Ascending aorta (tissue), 2 donors: ENCODE data around the gene COL4A2. TPM values are rescaled to one million over a fixed set of nuclear protein-coding genes. Genes with fewer than 3 reads are reported as not detected.

ENCODE experiments used
- DNase-seq, 2 donors: peaks; one replicate each; pipeline ENCODE4 v3.0.0-alpha.2; 2019; ENCODE audit warnings: low spot score in 2 of 2
- H3K27ac ChIP-seq, 2 donors: fragments of 200-600 bp; sonication (generic); one replicate each; pipeline ENCODE4 v1.5.1; 2016 to 2017; ENCODE audit warnings: mild to moderate bottlenecking in 1 of 2
- H3K27me3 ChIP-seq: fragments of 200-600 bp; sonication (generic); one replicate; pipeline ENCODE4 v1.5.1; 2017
- H3K36me3 ChIP-seq, 2 donors: fragments of 200-600 bp; sonication (generic); one replicate each; pipeline ENCODE4 v1.5.1; 2016
- H3K4me1 ChIP-seq, 2 donors: fragments of 200-600 bp; sonication (generic); one replicate each; pipeline ENCODE4 v1.5.1; 2016 to 2017; ENCODE audit warnings: mild to moderate bottlenecking in 1 of 2
- H3K4me3 ChIP-seq, 2 donors: fragments of 200-600 bp; sonication (generic); one replicate each; pipeline ENCODE4 v1.5.1; 2016 to 2017; ENCODE audit warnings: mild to moderate bottlenecking in 1 of 2
- H3K9me3 ChIP-seq, 2 donors: fragments of 200-600 bp; sonication (generic); one replicate each; pipeline ENCODE4 v1.5.1; 2016
- CTCF ChIP-seq, 3 experiments: fragments of 200-600 bp in 2 of 3; fragments of 450-650 bp in 1 of 3; sonication (generic) in 2 of 3; IDR thresholded peaks; one replicate each; pipeline ENCODE4 v1.5.1; 2016 to 2019; ENCODE audit warnings: antibody characterized with exemption in 3 of 3, mild to moderate bottlenecking in 1 of 3, moderate library complexity in 1 of 3
- intact Hi-C: fragments of 100-400 bp; cut with DNase I; formaldehyde crosslinking; loops from one replicate; pipeline ENCODE4 v1.15.1; 2023
- total RNA-seq: library from RNA; depleted of rRNA; stranded (reverse); fragments of >200 nt; gene quantifications from one replicate; pipeline ENCODE4 v1.1.0, GENCODE V29; 2016

COL4A2 gene
- total RNA-seq, 1 donor from 2014 or later = 1,227 TPM

- Histone ChIP-seq H3K27me3 (no peaks in the 10 kb centered on the region), H3K4me3 (no peak overlapping the region), H3K36me3 (no peaks in the 10 kb centered on the region), H3K27ac (peak overlapping the region; percentile 83 to 87), H3K4me1 (peaks cover 24 to 67% of the 10 kb centered on the region in 2 donors), H3K9me3 (no peaks in the 10 kb centered on the region)
- no peak for TF ChIP-seq CTCF (IDR thresholded peaks at IDR 0.05)
- no peak for DNase-seq
- intact Hi-C loops = no loop called here
These were observed 65.6 kb downstream of the COL4A2 start for GRCh38 chr13:110372676-110373075.

- no peaks in the 10 kb centered on the region for H3K27me3 ChIP-seq
- no peak for TF ChIP-seq CTCF (IDR thresholded peaks at IDR 0.05)
- H3K27ac ChIP-seq = peak overlapping the region; percentile 83 to 87
- H3K4me1 ChIP-seq = peaks cover 28 to 71% of the 10 kb centered on the region in 2 donors
- no peak overlapping the region for H3K4me3 ChIP-seq
- intact Hi-C loops = no loop called here
- DNase-seq = no peak
- H3K36me3 ChIP-seq = no peaks in the 10 kb centered on the region
- no peaks in the 10 kb centered on the region for H3K9me3 ChIP-seq
These were observed 66.5 kb downstream of the COL4A2 start for GRCh38 chr13:110373617-110374016.

GRCh38 chr13:110374431-110375370, 67.6 kb downstream of the COL4A2 start:
- H3K27ac ChIP-seq = peak overlapping the region; percentile 83 to 87
- DNase-seq = peak in 1 of 2 donors; percentile 18
- no peak for TF ChIP-seq CTCF (IDR thresholded peaks at IDR 0.05)
- no peak overlapping the region for H3K4me3 ChIP-seq
- no peaks in the 10 kb centered on the region for H3K36me3 ChIP-seq
- intact Hi-C loops = no loop called here
- no peaks in the 10 kb centered on the region for H3K27me3 ChIP-seq
- no peaks in the 10 kb centered on the region for H3K9me3 ChIP-seq
- H3K4me1 ChIP-seq = peaks cover 38 to 81% of the 10 kb centered on the region in 2 donors

- Histone ChIP-seq H3K9me3 (no peaks in the 10 kb centered on the region), H3K27ac (peak overlapping the region; percentile 83 to 87), H3K27me3 (no peaks in the 10 kb centered on the region), H3K36me3 (no peaks in the 10 kb centered on the region), H3K4me3 (no peak overlapping the region), H3K4me1 (peaks cover 38 to 85% of the 10 kb centered on the region in 2 donors)
- intact Hi-C loops = no loop called here
- TF ChIP-seq CTCF (IDR thresholded peaks at IDR 0.05) = no peak
- DNase-seq = no peak
These were observed 69.0 kb downstream of the COL4A2 start for GRCh38 chr13:110376120-110376519.

GRCh38 chr13:110377178-110377825, 70.2 kb downstream of the COL4A2 start:
- no peak for DNase-seq
- no peaks in the 10 kb centered on the region for H3K9me3 ChIP-seq
- no peak for TF ChIP-seq CTCF (IDR thresholded peaks at IDR 0.05)
- intact Hi-C loops = loop anchor here (1.0 kb wide), 1 partner anchor 10 kb away; no protein-coding TSS in a partner anchor
- no peaks in the 10 kb centered on the region for H3K36me3 ChIP-seq
- H3K27me3 ChIP-seq = no peaks in the 10 kb centered on the region
- peaks cover 35 to 80% of the 10 kb centered on the region in 2 donors for H3K4me1 ChIP-seq
- peak overlapping the region in 1 of 2 donors; percentile 7 for H3K4me3 ChIP-seq
- H3K27ac ChIP-seq = peak overlapping the region; percentile 83 to 87
